Embryonic facial prominence (tissue), 1 donor: ENCODE measurements around the gene ALDOC.

ENCODE experiments used
- DNase-seq: peaks from one replicate; pipeline ENCODE4 v3.0.0-alpha.2; 2016; ENCODE audit errors: extremely low spot score

Gene ALDOC

GRCh38 chr17:28532050-28532960, 44.4 kb downstream of the ALDOC start:
- no peak for DNase-seq

DNA sequence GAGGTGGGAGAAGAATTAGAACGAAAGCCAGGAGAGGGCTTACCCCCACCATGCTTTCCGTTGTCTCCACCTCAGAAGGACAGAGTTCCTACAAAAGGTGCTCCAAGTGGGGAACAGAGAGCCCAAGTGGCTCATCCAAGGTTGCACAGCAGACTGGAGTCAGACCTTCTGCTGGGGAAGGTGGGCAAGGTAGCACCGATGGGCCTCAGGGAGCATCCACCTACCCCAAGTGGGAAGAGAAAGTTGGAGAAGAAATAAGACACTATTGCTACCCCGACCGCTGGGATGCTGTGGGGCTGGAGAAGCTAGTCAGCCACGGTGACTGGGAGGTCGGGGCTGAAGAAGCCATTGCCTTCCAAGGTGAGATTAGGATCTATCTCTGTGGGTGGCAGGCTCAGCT, 45.8 kb downstream of the ALDOC start:
- DNase-seq = no peak

- no peak for DNase-seq
Observed at GRCh38 chr17:28530250-28530649, 46.4 kb downstream of the ALDOC start.

DNA sequence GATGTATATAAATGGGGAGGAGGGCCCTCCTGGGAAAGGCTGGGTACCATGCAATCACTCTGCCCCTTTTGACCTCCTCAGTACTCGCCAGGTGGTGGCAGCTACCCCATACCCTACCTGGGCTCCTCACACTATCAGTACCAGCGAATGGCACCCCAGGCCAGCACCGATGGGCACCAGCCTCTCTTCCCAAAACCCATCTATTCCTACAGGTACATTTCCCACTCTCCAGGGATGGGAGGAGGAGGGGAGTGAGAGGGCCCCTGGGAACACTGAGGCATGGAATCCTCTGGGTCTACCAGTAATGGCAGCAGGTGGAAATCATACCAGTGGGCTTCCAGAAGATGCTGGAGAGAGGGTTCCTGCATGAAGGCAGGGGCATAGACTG, 47.7 kb downstream of the ALDOC start:
- DNase-seq = no peak

- DNase-seq = no peak
Observed at GRCh38 chr17:28528327-28529012, 48.2 kb downstream of the ALDOC start.

DNA sequence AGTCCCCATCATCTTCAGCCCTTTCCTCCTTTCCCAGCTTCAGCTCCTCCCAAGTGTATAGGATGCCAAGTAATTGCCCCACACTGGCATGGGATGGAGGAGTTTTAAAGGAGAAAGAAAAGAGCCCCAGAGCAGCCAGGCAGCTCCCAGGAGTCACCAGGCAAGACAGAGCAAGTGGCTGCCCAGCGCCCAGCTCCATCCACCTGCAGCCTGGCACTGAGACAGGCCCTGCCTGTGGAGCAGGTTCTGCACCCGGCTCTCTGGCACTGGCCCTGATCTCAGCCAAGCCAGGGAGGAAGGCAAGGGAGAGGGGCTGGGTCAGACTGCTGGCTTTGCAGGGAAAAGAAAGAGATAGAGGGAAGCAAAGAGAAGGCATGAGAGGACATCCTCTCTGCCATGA, 48.8 kb downstream of the ALDOC start:
- no peak for DNase-seq

DNA sequence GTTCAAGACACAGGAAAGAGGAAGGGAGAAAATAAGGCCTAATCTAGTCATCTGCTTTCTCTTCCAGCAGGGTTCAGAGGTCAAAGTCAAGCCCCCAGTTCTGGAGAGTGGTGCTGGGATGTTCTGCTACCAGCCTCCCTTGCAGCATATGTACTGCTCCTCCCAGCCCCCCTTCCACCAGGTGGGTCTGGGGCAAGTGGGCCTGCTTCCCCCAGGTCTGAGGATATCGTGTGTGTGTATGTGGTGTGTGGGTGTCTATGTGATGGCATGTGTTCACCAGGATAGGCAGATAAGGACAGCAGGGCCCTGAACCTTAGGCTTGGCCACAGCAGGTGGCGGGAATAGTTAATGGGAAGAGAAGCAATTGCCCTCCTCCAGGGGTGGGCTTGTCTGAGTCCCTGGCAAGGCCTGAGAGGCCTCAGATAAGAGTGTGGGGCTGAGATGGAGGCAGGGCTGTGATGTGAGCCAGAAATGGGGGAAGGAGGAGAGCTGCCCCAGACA, 49.5 kb downstream of the ALDOC start:
- DNase-seq = no peak

GRCh38 chr17:28526381-28526780, 50.3 kb downstream of the ALDOC start:
- DNase-seq = no peak

GRCh38 chr17:28524476-28525424, 51.9 kb downstream of the ALDOC start:
- no peak for DNase-seq

DNA sequence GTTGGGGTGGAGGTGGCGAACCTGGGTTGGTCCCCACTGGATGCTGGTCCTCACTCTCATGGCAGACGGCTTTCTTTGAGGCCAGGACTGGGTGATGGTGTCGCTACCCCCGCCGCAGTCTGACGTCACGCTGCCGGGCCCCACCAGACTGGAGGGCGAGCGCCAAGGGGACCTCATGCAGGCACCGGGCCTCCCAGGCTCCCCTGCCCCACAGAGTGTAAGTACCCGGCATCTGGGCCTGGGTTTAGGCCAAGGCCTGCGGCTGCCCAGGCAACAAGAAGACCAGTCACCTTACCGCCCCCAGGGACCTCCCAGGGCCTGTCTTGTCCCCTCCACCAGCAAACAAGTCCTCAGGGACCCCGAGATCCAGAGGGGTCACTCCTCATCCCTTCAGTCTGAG, 52.8 kb downstream of the ALDOC start:
- DNase-seq = no peak

DNA sequence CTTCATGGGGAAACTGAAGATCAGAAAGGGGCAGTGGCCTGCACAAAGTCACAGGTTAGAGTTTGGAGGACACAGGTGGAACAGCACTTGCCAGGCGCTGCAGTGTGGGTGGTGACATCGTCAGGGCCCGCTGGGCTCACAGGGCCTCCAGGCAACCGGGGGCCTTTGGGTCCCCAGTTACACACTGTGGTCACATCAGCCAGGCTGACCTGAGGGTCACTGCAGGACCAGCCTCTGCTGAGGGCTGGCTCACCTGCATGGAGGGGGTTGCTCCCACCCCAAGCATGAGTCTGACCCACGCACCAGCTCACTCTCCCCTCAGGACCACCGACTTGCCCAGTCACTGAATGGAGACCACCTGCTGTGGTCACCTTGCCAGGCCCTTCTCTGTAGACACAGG, 53.5 kb downstream of the ALDOC start:
- DNase-seq = no peak
